Measurements from ENCODE around the gene PREB. TPM values are rescaled to one million over a fixed set of nuclear protein-coding genes. Genes with fewer than 3 reads are reported as not detected.

PREB gene
- total and polyA plus RNA-seq, 2 of the 13 experiments (the other 11 are each of a cell fraction or from before 2014, with no cell fraction given) = 112 to 192 TPM

DNA sequence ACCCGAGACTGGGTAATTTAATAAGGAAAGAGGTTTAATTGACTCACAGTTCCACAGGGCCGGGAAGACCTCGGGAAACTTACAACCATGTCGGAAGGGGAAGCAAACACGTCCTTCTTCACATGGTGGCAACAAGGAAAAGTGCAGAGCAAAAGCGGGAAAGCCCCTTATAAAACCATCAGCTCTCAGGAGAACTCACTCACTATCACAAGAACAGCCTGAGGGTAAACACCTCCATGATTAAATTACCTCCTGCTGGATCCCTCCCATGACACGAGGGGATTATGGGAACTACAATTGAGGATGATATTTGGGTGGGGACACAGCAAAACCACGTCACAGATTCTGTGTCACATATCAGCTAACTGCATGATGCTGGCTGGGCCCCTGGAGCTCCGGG is 25.8 kb upstream of the PREB start (continued):
- TF ChIP-seq, protein P1, sequence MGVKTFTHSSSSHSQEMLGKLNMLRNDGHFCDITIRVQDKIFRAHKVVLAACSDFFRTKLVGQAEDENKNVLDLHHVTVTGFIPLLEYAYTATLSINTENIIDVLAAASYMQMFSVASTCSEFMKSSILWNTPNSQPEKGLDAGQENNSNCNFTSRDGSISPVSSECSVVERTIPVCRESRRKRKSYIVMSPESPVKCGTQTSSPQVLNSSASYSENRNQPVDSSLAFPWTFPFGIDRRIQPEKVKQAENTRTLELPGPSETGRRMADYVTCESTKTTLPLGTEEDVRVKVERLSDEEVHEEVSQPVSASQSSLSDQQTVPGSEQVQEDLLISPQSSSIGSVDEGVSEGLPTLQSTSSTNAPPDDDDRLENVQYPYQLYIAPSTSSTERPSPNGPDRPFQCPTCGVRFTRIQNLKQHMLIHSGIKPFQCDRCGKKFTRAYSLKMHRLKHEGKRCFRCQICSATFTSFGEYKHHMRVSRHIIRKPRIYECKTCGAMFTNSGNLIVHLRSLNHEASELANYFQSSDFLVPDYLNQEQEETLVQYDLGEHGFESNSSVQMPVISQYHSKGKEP (CRISPR knock-in tag; IDR thresholded peaks at IDR 0.05) = no peak
- no peak for TF ChIP-seq HDAC1 (CRISPR knock-in tag; IDR thresholded peaks at IDR 0.05)
- TF ChIP-seq ZNF75D (CRISPR knock-in tag; IDR thresholded peaks at IDR 0.05; ENCODE audit: borderline replicate concordance) = no peak

DNA sequence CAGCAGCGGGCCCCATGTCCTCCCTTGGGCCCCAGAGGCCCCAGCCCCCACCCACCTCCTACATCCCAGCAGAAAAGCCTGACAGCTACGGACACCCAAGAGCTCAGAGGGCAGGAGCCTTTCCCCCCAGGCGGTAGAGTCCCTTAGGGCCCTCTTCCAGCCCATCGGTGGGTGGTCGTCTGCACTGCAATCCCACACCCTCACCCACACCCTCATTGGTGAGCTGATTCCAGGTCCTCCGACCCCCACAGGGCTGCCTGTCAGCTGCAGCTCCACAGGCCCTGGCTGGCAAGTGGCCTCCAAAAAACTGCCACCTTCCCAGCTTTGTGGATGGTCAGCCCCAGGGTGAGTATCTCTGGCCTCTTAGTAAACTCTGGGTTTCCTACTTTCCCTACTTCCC is 24.8 kb upstream of the PREB start:
- no peak overlapping the region for H3K27ac ChIP-seq (ENCODE audit: extremely low read length, insufficient read depth, low read length)
- ChIA-PET CTCF (ENCODE audit: low intra/inter-chr PET ratio, low total read pairs) (no interaction called here), POLR2A (interaction anchor here (0.9 to 3.5 kb wide), 3 partner anchors 25 to 53 kb away, joined by 3 to 9 read pairs (median 3); partner anchors contain the start of genes ATRAID, PREB and SLC5A6)
- ATAC-seq (peak; percentile 39), FAIRE-seq (no peak), DNase-seq (ENCODE audit: low spot score) (no peak)
- H3K79me2 ChIP-seq (ENCODE audit: insufficient read depth, low read length) = no peaks in the 10 kb centered on the region
- no peak overlapping the region for H3K4me3 ChIP-seq (replicated peaks in 1 of 3; ENCODE audit: insufficient read depth in 1 of 3, low read depth in 2 of 3, low read length in 3 of 3)
- H3K27me3 ChIP-seq (ENCODE audit: control insufficient read depth in 1 of 2, insufficient read depth in 2 of 2, low read length in 2 of 2) = no peaks in the 10 kb centered on the region
- intact Hi-C loops (cut with micrococcal nuclease; ENCODE audit: unreplicated experiment) (no loop called here), in situ Hi-C loops (cut with HindIII; ENCODE audit: extremely low pct_ligation_motif_present, low pct_unique_long_range_greater_than_20kb) (no loop called here)
- peak overlapping the region; percentile 2; the same call in 1 of the 2 replicates for H3K9ac ChIP-seq (ENCODE audit: insufficient read depth, low read depth, low read length)
- H3K36me3 ChIP-seq (replicated peaks in 1 of 2; ENCODE audit: control insufficient read depth in 1 of 2, insufficient read depth in 2 of 2, low read length in 2 of 2) = no peaks in the 10 kb centered on the region
- 59% methylated on average over 5 of the region's 6 CpGs for WGBS (ENCODE audit: low lambda C conversion rate)
- no peaks in the 10 kb centered on the region for H4K20me1 ChIP-seq (ENCODE audit: insufficient read depth, low read length)
- peaks cover 53% of the 10 kb centered on the region for H3K4me1 ChIP-seq (ENCODE audit: insufficient read depth, low read length)
- BruUV-seq (replicated peaks) = no TSS peak
- no peak overlapping the region for H3K4me2 ChIP-seq (ENCODE audit: low read depth, low read length)
- no peaks in the 10 kb centered on the region for H3K9me3 ChIP-seq (ENCODE audit: low read length)
- TF ChIP-seq NFKB2 (CRISPR knock-in tag; IDR thresholded peaks at IDR 0.05; ENCODE audit: borderline replicate concordance) (0 out of 2 replicates have a peak, but pooled peaks have one; percentile 39), ZNF101 (CRISPR knock-in tag; IDR thresholded peaks at IDR 0.05; ENCODE audit: borderline replicate concordance, low read depth) (no peak), SP4 (CRISPR knock-in tag; IDR thresholded peaks at IDR 0.05) (0 out of 2 replicates have a peak, but pooled peaks have one; percentile 1)
- TF ChIP-seq, protein P2, sequence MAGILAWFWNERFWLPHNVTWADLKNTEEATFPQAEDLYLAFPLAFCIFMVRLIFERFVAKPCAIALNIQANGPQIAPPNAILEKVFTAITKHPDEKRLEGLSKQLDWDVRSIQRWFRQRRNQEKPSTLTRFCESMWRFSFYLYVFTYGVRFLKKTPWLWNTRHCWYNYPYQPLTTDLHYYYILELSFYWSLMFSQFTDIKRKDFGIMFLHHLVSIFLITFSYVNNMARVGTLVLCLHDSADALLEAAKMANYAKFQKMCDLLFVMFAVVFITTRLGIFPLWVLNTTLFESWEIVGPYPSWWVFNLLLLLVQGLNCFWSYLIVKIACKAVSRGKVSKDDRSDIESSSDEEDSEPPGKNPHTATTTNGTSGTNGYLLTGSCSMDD (CRISPR knock-in tag; IDR thresholded peaks at IDR 0.05) = no peak
- TF ChIP-seq, protein P3, sequence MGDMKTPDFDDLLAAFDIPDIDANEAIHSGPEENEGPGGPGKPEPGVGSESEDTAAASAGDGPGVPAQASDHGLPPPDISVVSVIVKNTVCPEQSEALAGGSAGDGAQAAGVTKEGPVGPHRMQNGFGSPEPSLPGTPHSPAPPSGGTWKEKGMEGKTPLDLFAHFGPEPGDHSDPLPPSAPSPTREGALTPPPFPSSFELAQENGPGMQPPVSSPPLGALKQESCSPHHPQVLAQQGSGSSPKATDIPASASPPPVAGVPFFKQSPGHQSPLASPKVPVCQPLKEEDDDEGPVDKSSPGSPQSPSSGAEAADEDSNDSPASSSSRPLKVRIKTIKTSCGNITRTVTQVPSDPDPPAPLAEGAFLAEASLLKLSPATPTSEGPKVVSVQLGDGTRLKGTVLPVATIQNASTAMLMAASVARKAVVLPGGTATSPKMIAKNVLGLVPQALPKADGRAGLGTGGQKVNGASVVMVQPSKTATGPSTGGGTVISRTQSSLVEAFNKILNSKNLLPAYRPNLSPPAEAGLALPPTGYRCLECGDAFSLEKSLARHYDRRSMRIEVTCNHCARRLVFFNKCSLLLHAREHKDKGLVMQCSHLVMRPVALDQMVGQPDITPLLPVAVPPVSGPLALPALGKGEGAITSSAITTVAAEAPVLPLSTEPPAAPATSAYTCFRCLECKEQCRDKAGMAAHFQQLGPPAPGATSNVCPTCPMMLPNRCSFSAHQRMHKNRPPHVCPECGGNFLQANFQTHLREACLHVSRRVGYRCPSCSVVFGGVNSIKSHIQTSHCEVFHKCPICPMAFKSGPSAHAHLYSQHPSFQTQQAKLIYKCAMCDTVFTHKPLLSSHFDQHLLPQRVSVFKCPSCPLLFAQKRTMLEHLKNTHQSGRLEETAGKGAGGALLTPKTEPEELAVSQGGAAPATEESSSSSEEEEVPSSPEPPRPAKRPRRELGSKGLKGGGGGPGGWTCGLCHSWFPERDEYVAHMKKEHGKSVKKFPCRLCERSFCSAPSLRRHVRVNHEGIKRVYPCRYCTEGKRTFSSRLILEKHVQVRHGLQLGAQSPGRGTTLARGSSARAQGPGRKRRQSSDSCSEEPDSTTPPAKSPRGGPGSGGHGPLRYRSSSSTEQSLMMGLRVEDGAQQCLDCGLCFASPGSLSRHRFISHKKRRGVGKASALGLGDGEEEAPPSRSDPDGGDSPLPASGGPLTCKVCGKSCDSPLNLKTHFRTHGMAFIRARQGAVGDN (CRISPR knock-in tag; IDR thresholded peaks at IDR 0.05) = peak; percentile 21; the same call in 1 of the 2 replicates
- H2AFZ ChIP-seq (ENCODE audit: low read length) = peak overlapping the region; percentile 16

All from HepG2 (cell line).